Liver (tissue), 3 donors: ENCODE data around the gene TACC3.

Experiments used
- ATF3 ChIP-seq: IDR thresholded peaks from 2 replicates; pipeline ENCODE4 v1.6.1; 2016; ENCODE audit warnings: antibody characterized with exemption
- CTCF ChIP-seq: fragments of 150-350 bp; IDR thresholded peaks from 2 replicates; pipeline ENCODE4 v1.5.1; 2017; ENCODE audit warnings: improper control_type of control experiment, low read depth, low read length; ENCODE audit not compliant: missing input control
- EGR1 ChIP-seq, 2 donors: IDR thresholded peaks; 2 replicates each; pipeline ENCODE4 v1.6.1; 2016 to 2018; ENCODE audit warnings: antibody characterized with exemption in 2 of 2, low read depth in 2 of 2
- FOXA2 ChIP-seq: IDR thresholded peaks from 2 replicates; pipeline ENCODE4 v1.6.1; 2016; ENCODE audit warnings: antibody characterized with exemption
- GABPA ChIP-seq, 2 donors: IDR thresholded peaks in 1 of 2; conservative IDR thresholded peaks in 1 of 2; 2 replicates each; pipeline ENCODE4 v1.6.1; 2016; ENCODE audit warnings: antibody characterized with exemption in 2 of 2, mild to moderate bottlenecking in 1 of 2, moderate library complexity in 1 of 2
- HNF4G ChIP-seq: IDR thresholded peaks from 2 replicates; pipeline ENCODE4 v1.6.1; 2016; ENCODE audit warnings: antibody characterized with exemption
- JUND ChIP-seq, 2 donors: IDR thresholded peaks; 2 replicates each; pipeline ENCODE4 v1.6.1; 2016; ENCODE audit warnings: antibody characterized with exemption in 2 of 2
- MAX ChIP-seq: IDR thresholded peaks from 2 replicates; pipeline ENCODE4 v1.6.1; 2016; ENCODE audit warnings: antibody characterized with exemption
- RAD21 ChIP-seq, 2 donors: IDR thresholded peaks; 2 replicates each; pipeline ENCODE4 v1.6.1; 2016; ENCODE audit warnings: antibody characterized with exemption in 2 of 2, mild to moderate bottlenecking in 2 of 2
- REST ChIP-seq: IDR thresholded peaks from 2 replicates; pipeline ENCODE4 v1.6.1; 2016; ENCODE audit warnings: antibody characterized with exemption, mild to moderate bottlenecking
- RXRA ChIP-seq, 2 donors: IDR thresholded peaks; 2 replicates each; pipeline ENCODE4 v1.6.1; 2017 to 2018; ENCODE audit warnings: antibody characterized with exemption in 2 of 2, mild to moderate bottlenecking in 1 of 2
- TAF1 ChIP-seq: conservative IDR thresholded peaks from 2 replicates; pipeline ENCODE4 v1.6.1; 2016; ENCODE audit warnings: antibody characterized with exemption, mild to moderate bottlenecking
- YY1 ChIP-seq: IDR thresholded peaks from 2 replicates; pipeline ENCODE4 v1.6.1; 2016; ENCODE audit warnings: antibody characterized with exemption, mild to moderate bottlenecking
- ZBTB33 ChIP-seq: IDR thresholded peaks from 2 replicates; pipeline ENCODE4 v1.6.1; 2016; ENCODE audit warnings: antibody characterized with exemption
- donor health status: healthy.
- donor health status: healthy.

- TF ChIP-seq CTCF = no peak
- no peak for TF ChIP-seq JUND (IDR thresholded peaks at IDR 0.05)
- TF ChIP-seq TAF1 = no peak
- TF ChIP-seq EGR1 (IDR thresholded peaks at IDR 0.05; ENCODE audit: low read depth in 2 of 2) = no peak
- no peak for TF ChIP-seq REST
- no peak for TF ChIP-seq YY1
- TF ChIP-seq ZBTB33 = no peak
- no peak for TF ChIP-seq RXRA (IDR thresholded peaks at IDR 0.05)
- TF ChIP-seq RAD21 (IDR thresholded peaks at IDR 0.05) = no peak
- TF ChIP-seq GABPA (IDR thresholded peaks at IDR 0.05 in 1 of 2, conservative IDR thresholded peaks at IDR 0.05 in 1 of 2) = no peak
- TF ChIP-seq MAX = no peak
- TF ChIP-seq FOXA2 = no peak
- no peak for TF ChIP-seq HNF4G
- no peak for TF ChIP-seq ATF3
These were observed 45.9 kb downstream of the TACC3 start for GRCh38 chr4:1767061-1767769.
